Loucy (cell line): ENCODE data around the gene ANKRD26.

Source experiments
- H2AFZ ChIP-seq: fragments of 200-600 bp; sonication (generic); 2 replicates; pipeline ENCODE4 v1.6.0; 2016; ENCODE audit warnings: antibody characterized with exemption, mild to moderate bottlenecking, low read length, moderate library complexity
- H3F3A ChIP-seq: fragments of 200-600 bp; 2 replicates; pipeline ENCODE4 v1.6.0; 2016; ENCODE audit warnings: antibody characterized with exemption, low read depth, mild to moderate bottlenecking
- H3K27me3 ChIP-seq: fragments of 200-600 bp; sonication (generic); 2 replicates; pipeline ENCODE4 v1.6.1; 2014; ENCODE audit warnings: low read length, mild to moderate bottlenecking; ENCODE audit not compliant: insufficient read depth, poor library complexity, severe bottlenecking
- H3K36me3 ChIP-seq: fragments of 200-600 bp; sonication (generic); 2 replicates; pipeline ENCODE4 v1.6.1; 2016; ENCODE audit warnings: low read length; ENCODE audit not compliant: insufficient read depth
- H3K4me1 ChIP-seq: fragments of 200-600 bp; sonication (generic); 2 replicates; pipeline ENCODE4 v1.5.1; 2014; ENCODE audit warnings: low read length, mild to moderate bottlenecking; ENCODE audit not compliant: insufficient read depth, poor library complexity, severe bottlenecking
- H3K4me2 ChIP-seq: fragments of 200-600 bp; sonication (generic); 2 replicates; pipeline ENCODE4 v1.6.0; 2014; ENCODE audit warnings: antibody characterized with exemption, low read length, low read depth, mild to moderate bottlenecking; ENCODE audit not compliant: poor library complexity, severe bottlenecking
- H3K4me3 ChIP-seq: fragments of 200-600 bp; sonication (generic); 2 replicates; pipeline ENCODE4 v1.5.1; 2014; ENCODE audit warnings: low read length, mild to moderate bottlenecking, mixed read lengths; ENCODE audit not compliant: poor library complexity, severe bottlenecking
- H3K79me2 ChIP-seq: fragments of 200-600 bp; sonication (generic); 2 replicates; pipeline ENCODE4 v1.6.1; 2014; ENCODE audit warnings: low read length; ENCODE audit not compliant: insufficient read depth
- H3K9ac ChIP-seq: fragments of 200-600 bp; sonication (generic); 2 replicates; pipeline ENCODE4 v1.6.0; 2014; ENCODE audit warnings: mild to moderate bottlenecking, low read depth, low read length, moderate library complexity; ENCODE audit not compliant: poor library complexity, severe bottlenecking
- H3K9me2 ChIP-seq: fragments of 200-600 bp; sonication (generic); replicated peaks from 2 replicates; pipeline ENCODE4 v1.6.1; 2016; ENCODE audit warnings: low read depth, low read length, mixed read lengths
- H3K9me3 ChIP-seq: fragments of 200-600 bp; sonication (generic); 2 replicates; pipeline ENCODE4 v1.6.1; 2014; ENCODE audit warnings: mild to moderate bottlenecking, antibody characterized with exemption, low read length, low read depth; ENCODE audit not compliant: insufficient read depth
- H4K20me1 ChIP-seq: fragments of 200-600 bp; sonication (generic); 2 replicates; pipeline ENCODE4 v1.6.0; 2014; ENCODE audit warnings: antibody characterized with exemption, low read length, mild to moderate bottlenecking; ENCODE audit not compliant: insufficient read depth, poor library complexity, severe bottlenecking
- EZH2phosphoT487 ChIP-seq: fragments of 200-600 bp; IDR thresholded peaks from 2 replicates; pipeline ENCODE4 v1.6.1; 2018; ENCODE audit warnings: antibody characterized with exemption, mild to moderate bottlenecking, moderate library complexity, borderline replicate concordance
- TF ChIP-seq, protein P1 (sequence below): fragments of 200-600 bp; sonication (generic); conservative IDR thresholded peaks from 2 replicates; pipeline ENCODE4 v1.5.1; 2014; ENCODE audit warnings: mild to moderate bottlenecking, antibody characterized with exemption, low read length

The ANKRD26 gene

GRCh38 chr10:26959841-26960240 lies 140.5 kb downstream of the ANKRD26 start:
- H3K4me1 ChIP-seq = no peaks in the 10 kb centered on the region
- H3K4me2 ChIP-seq = no peak overlapping the region
- H3K9me3 ChIP-seq = no peaks in the 10 kb centered on the region
- H2AFZ ChIP-seq = no peak overlapping the region
- H3K4me3 ChIP-seq = no peak overlapping the region
- H3K9me2 ChIP-seq = no peaks in the 10 kb centered on the region
- no peaks in the 10 kb centered on the region for H3K36me3 ChIP-seq
- H3K79me2 ChIP-seq = no peaks in the 10 kb centered on the region
- TF ChIP-seq EZH2phosphoT487 = no peak
- TF ChIP-seq, protein P1, sequence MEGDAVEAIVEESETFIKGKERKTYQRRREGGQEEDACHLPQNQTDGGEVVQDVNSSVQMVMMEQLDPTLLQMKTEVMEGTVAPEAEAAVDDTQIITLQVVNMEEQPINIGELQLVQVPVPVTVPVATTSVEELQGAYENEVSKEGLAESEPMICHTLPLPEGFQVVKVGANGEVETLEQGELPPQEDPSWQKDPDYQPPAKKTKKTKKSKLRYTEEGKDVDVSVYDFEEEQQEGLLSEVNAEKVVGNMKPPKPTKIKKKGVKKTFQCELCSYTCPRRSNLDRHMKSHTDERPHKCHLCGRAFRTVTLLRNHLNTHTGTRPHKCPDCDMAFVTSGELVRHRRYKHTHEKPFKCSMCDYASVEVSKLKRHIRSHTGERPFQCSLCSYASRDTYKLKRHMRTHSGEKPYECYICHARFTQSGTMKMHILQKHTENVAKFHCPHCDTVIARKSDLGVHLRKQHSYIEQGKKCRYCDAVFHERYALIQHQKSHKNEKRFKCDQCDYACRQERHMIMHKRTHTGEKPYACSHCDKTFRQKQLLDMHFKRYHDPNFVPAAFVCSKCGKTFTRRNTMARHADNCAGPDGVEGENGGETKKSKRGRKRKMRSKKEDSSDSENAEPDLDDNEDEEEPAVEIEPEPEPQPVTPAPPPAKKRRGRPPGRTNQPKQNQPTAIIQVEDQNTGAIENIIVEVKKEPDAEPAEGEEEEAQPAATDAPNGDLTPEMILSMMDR = no peak
- no peaks in the 10 kb centered on the region for H3K27me3 ChIP-seq
- H4K20me1 ChIP-seq = no peaks in the 10 kb centered on the region
- no peak overlapping the region for H3K9ac ChIP-seq
- no peaks in the 10 kb centered on the region for H3F3A ChIP-seq
